GM12878 (cell line): Measurements from ENCODE around the gene ZNF813. TPM values are rescaled to one million over a fixed set of nuclear protein-coding genes. Genes with fewer than 3 reads are reported as not detected.
A peak's percentile ranks its signal among the peaks of the same experiment; 100 is the strongest.

Experiments used
- ATAC-seq: fragments of 200-7000 bp; cut with Tn5 transposase; 3 replicates; pipeline ENCODE4 v1.9.1; 2020; ENCODE audit warnings: mild to moderate bottlenecking, moderate library complexity
- BruUV-seq: library from RNA; stranded (reverse); fragments of 400-500 nt; replicated peaks from 2 replicates; lab custom pipeline; 2021; lab: Mats Ljungman, UMichigan
- CTCF ChIA-PET: fragments of 300-600 bp; sonication (Branson Sonifier 250); formaldehyde crosslinking; extraction: SDS; loops from one replicate; lab custom pipeline; 2021; ENCODE audit warnings: inconsistent platforms; lab: Yijun Ruan, JAX
- POLR2A ChIA-PET: fragments of 350-600 bp; formaldehyde crosslinking; extraction: SDS; loops from one replicate; lab custom pipeline; 2021; ENCODE audit warnings: inconsistent platforms; lab: Charles Lee
- RAD21 ChIA-PET: fragments of 300-600 bp; sonication (Branson Sonifier 250); formaldehyde crosslinking; loops from one replicate; lab custom pipeline; 2023; ENCODE audit warnings: antibody characterized with exemption; ENCODE audit not compliant: unreplicated experiment; lab: Charles Lee
- SMC1A ChIA-PET: fragments of 300-600 bp; sonication (Branson Sonifier 250); formaldehyde crosslinking; loops from one replicate; lab custom pipeline; 2023; ENCODE audit not compliant: unreplicated experiment, uncharacterized antibody; lab: Charles Lee
- DNase-seq: peaks from one replicate; pipeline ENCODE4 v3.0.0-alpha.2; 2011; ENCODE audit warnings: low read depth, low spot score
- FAIRE-seq: peaks from 3 replicates; lab custom pipeline; 2011; peaks lifted over from hg19 to GRCh38; lab: Jason Lieb, UNC
- H2AFZ ChIP-seq: 2 replicates; pipeline ENCODE4 v1.6.0; 2011; ENCODE audit warnings: low read depth, low read length, control low read depth; ENCODE audit not compliant: control insufficient read depth
- H3K27ac ChIP-seq: 2 replicates; pipeline ENCODE4 v1.5.1; 2011; ENCODE audit warnings: control low read depth; ENCODE audit not compliant: control insufficient read depth, insufficient read depth
- H3K27me3 ChIP-seq, 2 experiments: replicated peaks in 1 of 2; 2 replicates each; pipeline versions ENCODE4 v1.6.0 to v1.6.1; 2011; ENCODE audit warnings: low read length in 1 of 2; ENCODE audit not compliant: control insufficient read depth in 2 of 2, insufficient read depth in 2 of 2
- H3K36me3 ChIP-seq, 2 experiments: 2 replicates each; pipeline ENCODE4 v1.5.1; 2011; ENCODE audit warnings: low read length in 1 of 2; ENCODE audit not compliant: control insufficient read depth in 2 of 2, insufficient read depth in 2 of 2
- H3K4me1 ChIP-seq: 2 replicates; pipeline ENCODE4 v1.6.1; 2011; ENCODE audit warnings: mild to moderate bottlenecking, low read length, moderate library complexity, mixed read lengths; ENCODE audit not compliant: control insufficient read depth, insufficient read depth
- H3K4me2 ChIP-seq: 2 replicates; pipeline ENCODE4 v1.6.0; 2011; ENCODE audit warnings: control low read depth; ENCODE audit not compliant: control insufficient read depth, insufficient read depth
- H3K4me3 ChIP-seq: fragments of 200-600 bp; sonication (generic); 2 replicates; pipeline ENCODE4 v1.5.1; 2016
- H3K79me2 ChIP-seq: 2 replicates; pipeline ENCODE4 v1.6.0; 2011; ENCODE audit warnings: low read length; ENCODE audit not compliant: control insufficient read depth, insufficient read depth
- H3K9ac ChIP-seq: 2 replicates; pipeline ENCODE4 v1.8.0; 2011; ENCODE audit warnings: low read length, control low read depth, mixed read lengths; ENCODE audit not compliant: control insufficient read depth, insufficient read depth
- H3K9me3 ChIP-seq: replicated peaks from 3 replicates; pipeline ENCODE4 v1.5.1; 2011; ENCODE audit warnings: mild to moderate bottlenecking, low read length; ENCODE audit not compliant: control insufficient read depth, insufficient read depth
- H4K20me1 ChIP-seq: 2 replicates; pipeline ENCODE4 v1.6.0; 2011; ENCODE audit not compliant: control insufficient read depth, insufficient read depth
- BACH1 ChIP-seq: fragments of 450-650 bp; IDR thresholded peaks from 2 replicates; pipeline ENCODE4 v1.6.1; 2017; ENCODE audit warnings: mild to moderate bottlenecking, borderline replicate concordance
- BCL3 ChIP-seq: IDR thresholded peaks from 2 replicates; pipeline ENCODE4 v1.6.1; 2011; ENCODE audit warnings: borderline replicate concordance, low read depth, mild to moderate bottlenecking, moderate library complexity, low read length; ENCODE audit not compliant: insufficient read depth, poor library complexity, severe bottlenecking
- CEBPB ChIP-seq, 2 experiments: fragments of 150-350 bp in 1 of 2; IDR thresholded peaks; 2 replicates each; pipeline ENCODE4 v1.6.1; 2012 to 2014; ENCODE audit warnings: low read depth in 2 of 2, low read length in 2 of 2, borderline replicate concordance in 1 of 2, inconsistent platforms in 1 of 2
- CREM ChIP-seq: IDR thresholded peaks from 2 replicates; pipeline ENCODE4 v1.6.1; 2014; ENCODE audit warnings: antibody characterized with exemption, low read depth
- ESRRA ChIP-seq: IDR thresholded peaks from 2 replicates; pipeline ENCODE4 v1.6.1; 2012; ENCODE audit warnings: mild to moderate bottlenecking, low read length, improper control_type of control experiment
- PAX5 ChIP-seq: IDR thresholded peaks from 2 replicates; pipeline ENCODE4 v1.6.1; 2011; ENCODE audit warnings: low read depth, low read length, borderline replicate concordance
- SMC3 ChIP-seq: IDR thresholded peaks from 2 replicates; pipeline ENCODE4 v1.6.1; 2011; ENCODE audit warnings: low read length, improper control_type of control experiment, borderline replicate concordance
- SRF ChIP-seq, 2 experiments: IDR thresholded peaks; 2 replicates each; pipeline ENCODE4 v1.6.1; 2011; ENCODE audit warnings: low read depth in 2 of 2, low read length in 2 of 2, mild to moderate bottlenecking in 1 of 2, moderate library complexity in 1 of 2
- SUPT20H ChIP-seq: IDR thresholded peaks from 2 replicates; pipeline ENCODE4 v1.6.1; 2011; ENCODE audit warnings: low read depth, mild to moderate bottlenecking, low read length, moderate library complexity, borderline replicate concordance; ENCODE audit not compliant: control insufficient read depth
- TAF1 ChIP-seq: IDR thresholded peaks from 2 replicates; pipeline ENCODE4 v1.6.1; 2011; ENCODE audit warnings: mild to moderate bottlenecking, low read depth, low read length, borderline replicate concordance
- ZBED1 ChIP-seq: IDR thresholded peaks from 2 replicates; pipeline ENCODE4 v1.6.1; 2016; ENCODE audit warnings: borderline replicate concordance
- whole genome bisulfite sequencing: methylation state at CpG from one replicate; pipeline ENCODE4 v1.1.6; 2016; ENCODE audit warnings: low lambda C conversion rate; ENCODE audit not compliant: insufficient replicate concordance, insufficient coverage; ENCODE audit errors: missing lambda C conversion rate; 5-methylcytosine and 5-hydroxymethylcytosine counted together
- in situ Hi-C: fragments of 300-500 bp; cut with MboI; formaldehyde crosslinking; loops from 9 replicates; pipeline ENCODE4 v1.14.3; 2018; ENCODE audit warnings: mixed read lengths
- intact Hi-C: fragments of 100-400 bp; cut with micrococcal nuclease; formaldehyde crosslinking; loops from one replicate; pipeline ENCODE4 v1.14.2; 2022; ENCODE audit not compliant: unreplicated experiment
- polyA plus RNA-seq, 11 experiments: library from polyadenylated mRNA; depleted of rRNA in 4 of 11; unstranded in 6 of 11; stranded (reverse) in 5 of 11; fragments of >200 nt; fragmentation: Nextera tagmentation in 4 of 11; fragmentation: Illumina TruSeq in 1 of 11; extraction: Ambion mirVana in 4 of 11; extraction: Trizol in 1 of 11; gene quantifications; 1 replicate in 1 of 11; 2 replicates in 10 of 11; pipeline versions ENCODE4 v1.2.1 to v1.2.3, GENCODE V29; 2011 to 2016; ENCODE audit warnings: inconsistent platforms in 2 of 11, missing spikeins in 2 of 11, low read depth in 1 of 11
- total RNA-seq, 4 experiments: library from RNA; depleted of rRNA in 3 of 4; stranded (reverse); fragments of >200 nt in 3 of 4; fragmentation: Illumina TruSeq in 1 of 4; extraction: Trizol in 1 of 4; gene quantifications; 2 replicates each; pipeline versions ENCODE4 v1.2.1 to v1.2.3, GENCODE V29; 2013 to 2021

ZNF813 gene
- total and polyA plus RNA-seq, 10 of the 15 experiments (the other 5 are each of a cell fraction or from before 2014, with no cell fraction given) = 0.27 to 4.8 (median 2.6) TPM

- H3K36me3 ChIP-seq = peaks cover 3 to 7% of the 10 kb centered on the region in 2 experiments
- no peak for FAIRE-seq
- no peaks in the 10 kb centered on the region for H4K20me1 ChIP-seq
- peak; percentile 99; the same call in 1 of the 2 replicates for TF ChIP-seq ZBED1
- no peak for TF ChIP-seq ESRRA
- TF ChIP-seq SUPT20H = no peak
- no peak for TF ChIP-seq PAX5
- peak; percentile 71; the same call in 1 of the 2 replicates for TF ChIP-seq BACH1
- TF ChIP-seq, all 136 proteins: peak for 2
- Histone ChIP-seq H3K27me3 (no peaks in the 10 kb centered on the region), H3K4me2 (no peak overlapping the region), H2AFZ (no peak overlapping the region), H3K4me3 (no peak overlapping the region), H3K27ac (no peak overlapping the region), H3K79me2 (no peaks in the 10 kb centered on the region), H3K4me1 (no peaks in the 10 kb centered on the region), H3K9ac (no peak overlapping the region), H3K9me3 (peaks cover 12% of the 10 kb centered on the region; the same call in 2 of the 3 replicates)
- SMC1A ChIA-PET = no interaction called here
- ATAC-seq (no peak), DNase-seq (no peak)
- CTCF ChIA-PET = interaction anchor here (0.6 kb wide), 1 partner anchor 286 kb away, joined by 3 read pairs; no protein-coding TSS in a partner anchor
- RAD21 ChIA-PET = no interaction called here
- intact Hi-C loops (no loop called here), in situ Hi-C loops (no loop called here)
- BruUV-seq = no TSS peak
- POLR2A ChIA-PET = no interaction called here
- 85% methylated on average over 8 of the region's 8 CpGs for WGBS
These were observed 17.8 kb downstream of the ZNF813 start for GRCh38 chr19:53485046-53486004.

- Histone ChIP-seq H3K36me3 (peaks cover 0 to 4% of the 10 kb centered on the region in 2 experiments; a peak in 2 of 4 replicates), H3K9me3 (peaks cover 13% of the 10 kb centered on the region; the same call in 2 of the 3 replicates), H3K79me2 (no peaks in the 10 kb centered on the region), H3K4me1 (no peaks in the 10 kb centered on the region), H3K4me2 (no peak overlapping the region), H3K4me3 (no peak overlapping the region), H4K20me1 (no peaks in the 10 kb centered on the region), H2AFZ (no peak overlapping the region), H3K27ac (no peak overlapping the region), H3K27me3 (no peaks in the 10 kb centered on the region), H3K9ac (no peak overlapping the region)
- ChIA-PET SMC1A (no interaction called here), CTCF (no interaction called here), POLR2A (no interaction called here), RAD21 (no interaction called here)
- intact Hi-C loops (no loop called here), in situ Hi-C loops (no loop called here)
- TF ChIP-seq SMC3 = no peak
- TF ChIP-seq TAF1 = no peak
- TF ChIP-seq SRF (IDR thresholded peaks at IDR 0.05; ENCODE audit: low read depth in 2 of 2, low read length in 2 of 2) = no peak
- no peak for TF ChIP-seq CREM
- TF ChIP-seq CEBPB (IDR thresholded peaks at IDR 0.05; ENCODE audit: borderline replicate concordance in 1 of 2, low read depth in 2 of 2, low read length in 2 of 2) = no peak
- TF ChIP-seq BCL3 = no peak
- BruUV-seq = no TSS peak
- ATAC-seq (no peak), FAIRE-seq (no peak), DNase-seq (no peak)
- 96% methylated on average over 5 of the region's 5 CpGs for whole genome bisulfite sequencing
These were observed 24.6 kb downstream of the ZNF813 start for GRCh38 chr19:53492153-53492552.
